GM12865 (cell line): Measurements from ENCODE around the gene KCTD16.

Experiments
- DNase-seq: peaks from one replicate; pipeline ENCODE4 v3.0.0; 2010; ENCODE audit warnings: low read depth
- H3K4me3 ChIP-seq: 2 replicates; pipeline ENCODE4 v1.5.1; 2011; ENCODE audit warnings: mild to moderate bottlenecking, low read depth, low read length, control low read depth
- TF ChIP-seq, protein P1 (sequence below): IDR thresholded peaks from 2 replicates; pipeline ENCODE4 v1.5.1; 2011; ENCODE audit warnings: low read length, control low read depth, low read depth, inconsistent platforms; ENCODE audit not compliant: insufficient read depth; ENCODE audit errors: missing control alignments

The KCTD16 gene

DNA sequence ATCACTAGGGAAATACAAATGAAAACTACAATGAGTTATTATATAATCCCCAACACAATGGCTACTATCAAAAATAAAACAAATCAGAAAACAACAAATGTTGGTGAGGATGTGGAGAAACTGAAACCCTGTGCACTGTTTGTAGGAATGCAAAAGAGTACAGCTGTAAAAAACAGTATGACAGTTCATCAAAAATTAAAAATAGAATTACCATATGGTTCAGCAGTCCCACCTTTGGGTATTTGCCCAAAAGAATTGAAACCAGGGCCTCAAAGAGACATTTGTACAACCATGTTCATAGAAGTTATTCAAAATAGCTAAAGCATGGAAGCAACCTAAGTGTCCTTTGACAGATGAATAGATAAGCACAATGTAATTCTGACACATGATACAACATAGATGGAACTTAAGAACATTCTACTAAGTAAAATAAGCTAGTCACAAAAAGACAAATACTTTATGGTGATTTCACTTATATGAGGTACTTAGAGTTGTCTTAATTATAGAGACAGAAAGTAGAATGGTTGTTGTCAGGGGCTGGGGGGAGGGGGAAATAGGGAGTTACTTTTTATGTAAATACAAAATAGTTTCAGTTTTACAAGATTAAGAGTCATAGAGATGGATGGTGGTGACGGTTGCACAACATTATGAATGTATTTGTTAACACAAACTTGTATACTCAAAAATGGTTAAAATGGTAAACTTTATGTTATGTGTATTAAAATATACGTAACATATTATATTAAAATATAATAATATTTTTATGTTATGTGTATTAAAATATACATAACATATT, 102.8 kb downstream of the KCTD16 start:
- TF ChIP-seq, protein P1, sequence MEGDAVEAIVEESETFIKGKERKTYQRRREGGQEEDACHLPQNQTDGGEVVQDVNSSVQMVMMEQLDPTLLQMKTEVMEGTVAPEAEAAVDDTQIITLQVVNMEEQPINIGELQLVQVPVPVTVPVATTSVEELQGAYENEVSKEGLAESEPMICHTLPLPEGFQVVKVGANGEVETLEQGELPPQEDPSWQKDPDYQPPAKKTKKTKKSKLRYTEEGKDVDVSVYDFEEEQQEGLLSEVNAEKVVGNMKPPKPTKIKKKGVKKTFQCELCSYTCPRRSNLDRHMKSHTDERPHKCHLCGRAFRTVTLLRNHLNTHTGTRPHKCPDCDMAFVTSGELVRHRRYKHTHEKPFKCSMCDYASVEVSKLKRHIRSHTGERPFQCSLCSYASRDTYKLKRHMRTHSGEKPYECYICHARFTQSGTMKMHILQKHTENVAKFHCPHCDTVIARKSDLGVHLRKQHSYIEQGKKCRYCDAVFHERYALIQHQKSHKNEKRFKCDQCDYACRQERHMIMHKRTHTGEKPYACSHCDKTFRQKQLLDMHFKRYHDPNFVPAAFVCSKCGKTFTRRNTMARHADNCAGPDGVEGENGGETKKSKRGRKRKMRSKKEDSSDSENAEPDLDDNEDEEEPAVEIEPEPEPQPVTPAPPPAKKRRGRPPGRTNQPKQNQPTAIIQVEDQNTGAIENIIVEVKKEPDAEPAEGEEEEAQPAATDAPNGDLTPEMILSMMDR, result no peak
- no peak overlapping the region for H3K4me3 ChIP-seq
- DNase-seq, result no peak

DNA sequence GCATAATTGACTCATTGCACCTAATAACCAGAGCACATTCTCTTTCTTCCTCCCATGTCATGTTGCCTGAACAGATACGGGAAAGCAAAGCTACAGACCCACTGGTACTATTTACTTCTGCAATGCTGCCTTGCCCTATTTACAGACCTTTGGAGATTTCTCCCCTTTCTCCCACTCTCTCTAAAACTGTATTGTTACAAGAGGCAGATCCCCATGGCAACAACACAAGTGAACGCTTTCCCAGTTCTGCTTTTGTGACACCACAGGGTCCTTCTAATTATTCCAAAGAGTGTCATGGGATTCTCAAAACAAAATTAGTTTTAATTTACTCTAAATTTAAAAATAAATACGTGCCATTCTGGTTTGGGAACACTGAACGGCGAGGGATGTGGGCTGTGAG, 104.7 kb downstream of the KCTD16 start:
- H3K4me3 ChIP-seq, result no peak overlapping the region
- no peak for DNase-seq
- TF ChIP-seq, protein P1, result no peak

- TF ChIP-seq, protein P1, result no peak
- no peak for DNase-seq
- H3K4me3 ChIP-seq, result no peak overlapping the region
Observed at GRCh38 chr5:144276034-144276822, 105.6 kb downstream of the KCTD16 start.

- no peak overlapping the region for H3K4me3 ChIP-seq
- TF ChIP-seq, protein P1, result no peak
- no peak for DNase-seq
Observed at GRCh38 chr5:144281784-144282183, 111.1 kb downstream of the KCTD16 start.

DNA sequence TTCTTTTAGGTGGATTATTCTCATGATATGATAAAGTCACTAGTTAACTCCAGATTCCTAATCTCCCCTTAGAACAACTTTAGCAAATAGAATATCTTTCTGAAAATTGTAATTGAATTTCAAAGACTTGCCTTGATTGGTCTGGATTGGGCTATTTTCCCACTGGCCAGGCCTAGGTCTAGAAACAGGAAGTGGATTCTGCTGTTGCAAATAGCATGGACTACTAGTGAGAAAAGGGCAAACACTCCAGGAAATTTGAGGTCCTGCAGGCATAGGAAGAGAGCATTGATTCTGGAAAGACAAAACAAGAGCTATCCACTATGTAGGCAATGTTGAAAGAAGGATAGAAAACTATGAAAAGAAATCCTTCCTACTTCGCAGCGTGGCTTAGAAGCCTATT, 113.4 kb downstream of the KCTD16 start:
- no peak for DNase-seq
- no peak overlapping the region for H3K4me3 ChIP-seq
- TF ChIP-seq, protein P1, result no peak

DNA sequence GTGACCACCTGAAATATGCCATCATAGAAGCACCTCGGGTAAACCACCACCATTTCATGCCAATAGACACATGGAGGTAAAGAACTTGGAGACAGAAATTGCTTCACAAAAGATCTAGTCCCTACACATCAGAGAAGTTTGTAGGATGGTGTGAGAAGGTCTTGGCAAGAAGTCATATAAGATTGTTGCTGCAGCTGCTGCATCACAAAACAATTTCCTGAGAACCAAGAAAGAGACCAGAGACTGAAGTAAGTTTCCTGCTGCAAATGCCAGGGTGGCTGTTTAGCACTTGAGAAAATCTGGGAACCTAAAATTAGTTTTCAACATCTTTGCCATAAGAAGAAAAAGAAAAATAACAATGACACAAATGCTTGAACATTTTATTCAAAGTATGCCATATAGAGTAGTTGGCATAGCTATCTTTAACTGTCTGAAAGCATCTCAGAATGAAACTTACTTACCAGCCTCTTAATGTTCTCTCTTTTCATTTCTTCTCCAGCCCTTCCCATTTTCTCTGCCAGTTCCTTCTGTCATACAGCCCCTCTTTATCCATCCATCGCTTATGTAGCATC, 114.3 kb downstream of the KCTD16 start:
- DNase-seq, result no peak
- no peak overlapping the region for H3K4me3 ChIP-seq

More for the DNA sequence above, 114.3 kb downstream of the KCTD16 start:
- TF ChIP-seq, protein P1, result no peak
